ENCODE results near the gene SFI1.

DNA sequence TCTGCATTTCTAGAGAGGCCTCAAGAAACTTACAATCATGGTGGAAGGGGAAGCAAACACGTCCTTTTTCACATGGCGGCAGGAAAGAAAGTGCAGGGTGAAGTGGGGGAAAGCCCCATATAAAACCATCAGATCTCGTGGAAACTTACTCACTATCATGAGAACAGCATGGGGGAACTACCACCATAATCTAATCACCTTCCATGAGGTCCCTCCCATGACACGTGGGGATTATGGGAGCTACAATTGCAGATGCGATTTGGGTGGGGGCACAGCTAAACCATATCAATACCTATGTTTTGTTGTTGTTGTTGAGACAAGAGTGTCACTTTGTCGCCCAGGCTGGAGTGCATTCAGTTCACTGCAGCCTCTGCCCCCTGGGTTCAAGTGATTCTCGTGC, 29.9 kb downstream of the SFI1 start:
- TF ChIP-seq, protein P1, sequence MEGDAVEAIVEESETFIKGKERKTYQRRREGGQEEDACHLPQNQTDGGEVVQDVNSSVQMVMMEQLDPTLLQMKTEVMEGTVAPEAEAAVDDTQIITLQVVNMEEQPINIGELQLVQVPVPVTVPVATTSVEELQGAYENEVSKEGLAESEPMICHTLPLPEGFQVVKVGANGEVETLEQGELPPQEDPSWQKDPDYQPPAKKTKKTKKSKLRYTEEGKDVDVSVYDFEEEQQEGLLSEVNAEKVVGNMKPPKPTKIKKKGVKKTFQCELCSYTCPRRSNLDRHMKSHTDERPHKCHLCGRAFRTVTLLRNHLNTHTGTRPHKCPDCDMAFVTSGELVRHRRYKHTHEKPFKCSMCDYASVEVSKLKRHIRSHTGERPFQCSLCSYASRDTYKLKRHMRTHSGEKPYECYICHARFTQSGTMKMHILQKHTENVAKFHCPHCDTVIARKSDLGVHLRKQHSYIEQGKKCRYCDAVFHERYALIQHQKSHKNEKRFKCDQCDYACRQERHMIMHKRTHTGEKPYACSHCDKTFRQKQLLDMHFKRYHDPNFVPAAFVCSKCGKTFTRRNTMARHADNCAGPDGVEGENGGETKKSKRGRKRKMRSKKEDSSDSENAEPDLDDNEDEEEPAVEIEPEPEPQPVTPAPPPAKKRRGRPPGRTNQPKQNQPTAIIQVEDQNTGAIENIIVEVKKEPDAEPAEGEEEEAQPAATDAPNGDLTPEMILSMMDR (IDR thresholded peaks at IDR 0.05), result no peak
- no peak for TF ChIP-seq POLR2A (IDR thresholded peaks at IDR 0.05)

All from thyroid gland (tissue), 4 donors.